H1 (cell line): Measurements from ENCODE around the gene DNAI1. TPM values are rescaled to one million over a fixed set of nuclear protein-coding genes. Genes with fewer than 3 reads are reported as not detected.
A peak's percentile ranks its signal among the peaks of the same experiment; 100 is the strongest.

Experiments
- CTCF ChIA-PET: fragments of 300-600 bp; sonication (Branson Sonifier 250); formaldehyde crosslinking; loops from one replicate; lab custom pipeline; 2021; ENCODE audit not compliant: partially characterized antibody; lab: Charles Lee
- POLR2A ChIA-PET: fragments of 300-600 bp; sonication (Branson Sonifier 250); formaldehyde crosslinking; loops from one replicate; lab custom pipeline; 2021; ENCODE audit warnings: inconsistent platforms; ENCODE audit not compliant: partially characterized antibody; lab: Charles Lee
- DNase-seq, 2 experiments: peaks; one replicate each; pipeline versions ENCODE4 v3.0.0 to v3.0.0-alpha.2; 2010 to 2022; ENCODE audit warnings: low spot score in 2 of 2, low read depth in 1 of 2, mixed read lengths in 1 of 2
- FAIRE-seq: peaks from 2 replicates; lab custom pipeline; 2011; peaks lifted over from hg19 to GRCh38; lab: Jason Lieb, UNC
- H2AFZ ChIP-seq: 2 replicates; pipeline ENCODE4 v1.8.1; 2012; ENCODE audit warnings: low read length, inconsistent platforms
- H2AK5ac ChIP-seq: 2 replicates; pipeline ENCODE4 v1.6.1; 2013; ENCODE audit warnings: low read depth, low read length
- H2BK120ac ChIP-seq: replicated peaks from 2 replicates; pipeline ENCODE3; 2013; ENCODE audit warnings: low read depth, low read length, inconsistent platforms
- H2BK12ac ChIP-seq: 2 replicates; pipeline ENCODE4 v1.6.1; 2013; ENCODE audit warnings: low read depth, low read length
- H2BK15ac ChIP-seq: 2 replicates; pipeline ENCODE4 v1.6.1; 2013; ENCODE audit warnings: low read length
- H2BK20ac ChIP-seq: 2 replicates; pipeline ENCODE4 v1.6.1; 2013; ENCODE audit warnings: low read length
- H2BK5ac ChIP-seq: 2 replicates; pipeline ENCODE4 v1.6.1; 2013; ENCODE audit warnings: low read depth, low read length
- H3K14ac ChIP-seq: 2 replicates; pipeline ENCODE4 v1.6.1; 2013; ENCODE audit warnings: inconsistent platforms; ENCODE audit not compliant: insufficient read length
- H3K18ac ChIP-seq: 2 replicates; pipeline ENCODE4 v1.6.1; 2013; ENCODE audit warnings: low read length; ENCODE audit errors: extremely low read depth
- H3K23ac ChIP-seq: 2 replicates; pipeline ENCODE4 v1.6.1; 2013; ENCODE audit warnings: inconsistent platforms; ENCODE audit not compliant: insufficient read length
- H3K23me2 ChIP-seq: 2 replicates; pipeline ENCODE4 v1.6.1; 2013; ENCODE audit warnings: low read depth, low read length
- H3K27ac ChIP-seq: 2 replicates; pipeline ENCODE4 v1.6.1; 2011; ENCODE audit warnings: low read depth, low read length, inconsistent platforms
- H3K27me3 ChIP-seq, 4 experiments: replicated peaks in 1 of 4; 1 replicate in 1 of 4; 2 replicates in 3 of 4; pipeline versions ENCODE4 v1.6.1 to v1.8.1; 2011 to 2013; ENCODE audit warnings: low read length in 3 of 4, mild to moderate bottlenecking in 3 of 4, inconsistent platforms in 2 of 4, mixed read lengths in 2 of 4, moderate library complexity in 1 of 4; ENCODE audit not compliant: control insufficient read depth in 3 of 4, insufficient read depth in 3 of 4; ENCODE audit errors: extremely low read depth in 1 of 4
- H3K36me3 ChIP-seq, 4 experiments: 2 replicates each; pipeline versions ENCODE4 v1.6.1 to v1.8.1; 2011 to 2013; ENCODE audit warnings: mild to moderate bottlenecking in 4 of 4, low read length in 3 of 4, moderate library complexity in 2 of 4, control low read depth in 1 of 4, inconsistent platforms in 1 of 4; ENCODE audit not compliant: insufficient read depth in 4 of 4, control insufficient read depth in 2 of 4
- H3K4ac ChIP-seq: replicated peaks from 2 replicates; pipeline ENCODE3; 2013; ENCODE audit warnings: low read length, low read depth, mixed read lengths, inconsistent platforms; ENCODE audit not compliant: insufficient read length
- H3K4me1 ChIP-seq, 4 experiments: replicated peaks in 1 of 4; 1 replicate in 1 of 4; 2 replicates in 3 of 4; pipeline versions ENCODE4 v1.6.1 to v1.8.1; 2011 to 2013; ENCODE audit warnings: low read length in 3 of 4, inconsistent platforms in 2 of 4, mixed read lengths in 1 of 4; ENCODE audit not compliant: insufficient read depth in 4 of 4, control insufficient read depth in 3 of 4
- H3K4me2 ChIP-seq, 2 experiments: 2 replicates each; pipeline versions ENCODE4 v1.6.1 to v1.8.1; 2011 to 2013; ENCODE audit warnings: low read depth in 2 of 2, low read length in 2 of 2, control low read depth in 1 of 2, inconsistent platforms in 1 of 2, mild to moderate bottlenecking in 1 of 2; ENCODE audit not compliant: insufficient read depth in 1 of 2
- H3K4me3 ChIP-seq, 4 experiments: fragments of 200-600, 300-600 bp in 1 of 4; sonication (generic), shearing (Covaris generic), sonication (Bioruptor Twin) in 1 of 4; 2 replicates each; pipeline versions ENCODE4 v1.5.1 to v1.8.1; 2011 to 2016; ENCODE audit warnings: low read length in 4 of 4, low read depth in 3 of 4, control low read depth in 2 of 4, inconsistent platforms in 2 of 4, mild to moderate bottlenecking in 2 of 4, mixed read lengths in 1 of 4, moderate library complexity in 1 of 4; ENCODE audit not compliant: insufficient read depth in 2 of 4; ENCODE audit errors: extremely low read depth in 1 of 4
- H3K56ac ChIP-seq: replicated peaks from 2 replicates; pipeline ENCODE3; 2013; ENCODE audit warnings: low read depth, mild to moderate bottlenecking, mixed read lengths, low read length, inconsistent platforms; ENCODE audit not compliant: insufficient read length
- H3K79me1 ChIP-seq: 2 replicates; pipeline ENCODE4 v1.6.1; 2013; ENCODE audit warnings: low read depth, low read length, control low read depth
- H3K79me2 ChIP-seq, 2 experiments: 2 replicates each; pipeline versions ENCODE4 v1.6.1 to v1.8.1; 2012 to 2013; ENCODE audit warnings: low read length in 2 of 2, mild to moderate bottlenecking in 2 of 2, inconsistent platforms in 1 of 2; ENCODE audit not compliant: insufficient read depth in 2 of 2, control insufficient read depth in 1 of 2
- H3K9ac ChIP-seq, 4 experiments: replicated peaks in 1 of 4; 1 replicate in 1 of 4; 2 replicates in 3 of 4; pipeline versions ENCODE4 v1.6.1 to v1.8.1; 2011 to 2013; ENCODE audit warnings: low read depth in 3 of 4, low read length in 3 of 4, control low read depth in 2 of 4, mild to moderate bottlenecking in 2 of 4, moderate library complexity in 2 of 4, inconsistent platforms in 1 of 4; ENCODE audit errors: extremely low read depth in 1 of 4
- H3K9me3 ChIP-seq, 2 experiments: 2 replicates each; pipeline versions ENCODE4 v1.6.1 to v1.8.1; 2012 to 2013; ENCODE audit warnings: mild to moderate bottlenecking in 2 of 2, moderate library complexity in 2 of 2, control low read depth in 1 of 2, inconsistent platforms in 1 of 2, low read depth in 1 of 2, low read length in 1 of 2, mixed read lengths in 1 of 2; ENCODE audit not compliant: insufficient read depth in 2 of 2
- H4K20me1 ChIP-seq, 2 experiments: replicated peaks in 1 of 2; 2 replicates each; pipeline versions ENCODE3 to v1.8.1; 2011 to 2013; ENCODE audit warnings: inconsistent platforms in 2 of 2, low read length in 2 of 2, mild to moderate bottlenecking in 1 of 2; ENCODE audit not compliant: insufficient read depth in 2 of 2, control insufficient read depth in 1 of 2
- H4K5ac ChIP-seq: 2 replicates; pipeline ENCODE4 v1.6.1; 2013; ENCODE audit warnings: low read length, low read depth, mixed read lengths, inconsistent platforms; ENCODE audit not compliant: insufficient read length
- H4K8ac ChIP-seq: 2 replicates; pipeline ENCODE4 v1.8.0; 2013; ENCODE audit warnings: mild to moderate bottlenecking, moderate library complexity, low read length, inconsistent platforms; ENCODE audit not compliant: insufficient read depth; ENCODE audit errors: extremely low read depth
- H4K91ac ChIP-seq: replicated peaks from 2 replicates; pipeline ENCODE3; 2013; ENCODE audit warnings: low read length, mixed read lengths, inconsistent platforms; ENCODE audit not compliant: insufficient read length
- BCL11A ChIP-seq, 2 experiments: IDR thresholded peaks; one replicate each; pipeline ENCODE4 v1.6.1; 2011; ENCODE audit warnings: low read depth in 2 of 2, low read length in 2 of 2, mild to moderate bottlenecking in 2 of 2
- CEBPB ChIP-seq: IDR thresholded peaks from 2 replicates; pipeline ENCODE4 v1.6.1; 2012; ENCODE audit warnings: low read depth, low read length
- GABPA ChIP-seq: IDR thresholded peaks from 2 replicates; pipeline ENCODE4 v1.6.1; 2011; ENCODE audit warnings: mild to moderate bottlenecking, low read length, moderate library complexity, borderline replicate concordance; ENCODE audit not compliant: insufficient read depth
- KDM4A ChIP-seq: IDR thresholded peaks from one replicate; pipeline ENCODE4 v1.7.1; 2012; ENCODE audit warnings: low read depth, mild to moderate bottlenecking, moderate library complexity, low read length, inconsistent platforms; ENCODE audit not compliant: severe bottlenecking
- SRF ChIP-seq: IDR thresholded peaks from 2 replicates; pipeline ENCODE4 v1.6.1; 2011; ENCODE audit warnings: mild to moderate bottlenecking, low read depth, low read length, moderate library complexity
- WGBS, 2 experiments: shearing (Covaris generic) in 1 of 2; methylation state at CpG; one replicate each; pipeline versions ENCODE4 v1.1.6 to v1.1.7; 2013 to 2015; ENCODE audit warnings: low lambda C conversion rate in 2 of 2, mixed read lengths in 2 of 2, inconsistent platforms in 1 of 2, low coverage in 1 of 2, missing lambda C conversion rate in 1 of 2; ENCODE audit not compliant: insufficient replicate concordance in 2 of 2, insufficient coverage in 1 of 2, insufficient read length in 1 of 2; ENCODE audit errors: extremely low coverage in 1 of 2, missing lambda C conversion rate in 1 of 2; 5-methylcytosine and 5-hydroxymethylcytosine counted together
- polyA plus RNA-seq, 7 experiments: library from polyadenylated mRNA; depleted of rRNA in 3 of 7; stranded (reverse) in 5 of 7; unstranded in 2 of 7; fragments of >200 nt in 5 of 7; fragments of 200-250 nt in 2 of 7; gene quantifications; 1 replicate in 5 of 7; 2 replicates in 1 of 7; 4 replicates in 1 of 7; pipeline versions ENCODE4 v1.2.1 to v1.2.3, GENCODE V29; 2011 to 2013; ENCODE audit warnings: missing spikeins in 2 of 7, mixed read lengths in 2 of 7
- total RNA-seq: library from RNA; stranded (reverse); fragmentation: NEBNext Ultra II Directional; extraction: Animal tissue kit (Norgen Biotek cat#: 25700); gene quantifications from 2 replicates; pipeline ENCODE4 v1.2.1, GENCODE V29; 2021
- TF ChIP-seq, protein P1 (sequence below): IDR thresholded peaks from 2 replicates; pipeline ENCODE4 v1.6.1; 2012; ENCODE audit warnings: inconsistent platforms

The DNAI1 gene
- total and polyA plus RNA-seq, 2 of the 8 experiments (the other 6 are each of a cell fraction or from before 2014, with no cell fraction given): 0.37 to 0.54 TPM

DNA sequence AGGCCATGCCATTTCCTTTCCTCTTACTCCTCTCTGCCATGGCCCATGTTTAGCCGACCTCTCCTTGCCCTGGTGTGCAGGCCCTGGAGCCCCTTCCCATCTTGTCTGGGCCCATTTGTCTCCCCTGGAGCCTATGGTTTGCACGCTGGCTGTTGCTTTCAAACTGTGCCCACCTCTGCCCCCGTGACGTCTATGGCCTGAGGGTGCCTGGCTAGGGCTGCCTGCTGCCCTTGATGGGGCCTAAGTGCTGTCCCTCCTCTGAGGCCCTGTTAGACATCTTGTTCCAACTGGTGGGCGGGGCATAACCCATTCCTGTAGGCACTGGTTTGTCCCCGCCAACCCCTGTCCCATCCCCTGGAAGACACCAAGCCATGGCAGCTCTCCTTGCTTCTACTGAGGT lies 86.9 kb downstream of the DNAI1 start:
- Histone ChIP-seq H4K91ac (no peak overlapping the region), H2BK15ac (no peak overlapping the region), H3K23me2 (no peaks in the 10 kb centered on the region), H3K79me2 (no peaks in the 10 kb centered on the region), H3K4ac (no peak overlapping the region), H3K27me3 (peaks cover 0 to 10% (median 4%) of the 10 kb centered on the region in 4 experiments; a peak in 4 of 7 replicates), H3K27ac (no peak overlapping the region), H4K20me1 (peaks cover 1 to 5% of the 10 kb centered on the region in 2 experiments), H3K18ac (no peak overlapping the region), H3K9me3 (no peaks in the 10 kb centered on the region), H3K56ac (no peak overlapping the region), H4K8ac (no peak overlapping the region), H2AK5ac (no peak overlapping the region), H2AFZ (no peak overlapping the region), H3K14ac (no peak overlapping the region), H3K23ac (no peak overlapping the region), H2BK120ac (no peak overlapping the region), H3K4me1 (peaks cover 0 to 2% (median 0%) of the 10 kb centered on the region in 4 experiments; a peak in 1 of 7 replicates), H3K79me1 (no peaks in the 10 kb centered on the region), H2BK12ac (no peak overlapping the region), H3K36me3 (no peaks in the 10 kb centered on the region), H4K5ac (no peak overlapping the region), H3K4me2 (no peak overlapping the region), H3K9ac (no peak overlapping the region; a peak in 1 of 7 replicates), H3K4me3 (no peak overlapping the region), H2BK20ac (no peak overlapping the region), H2BK5ac (no peak overlapping the region)
- TF ChIP-seq KDM4A: no peak
- TF ChIP-seq, protein P1, sequence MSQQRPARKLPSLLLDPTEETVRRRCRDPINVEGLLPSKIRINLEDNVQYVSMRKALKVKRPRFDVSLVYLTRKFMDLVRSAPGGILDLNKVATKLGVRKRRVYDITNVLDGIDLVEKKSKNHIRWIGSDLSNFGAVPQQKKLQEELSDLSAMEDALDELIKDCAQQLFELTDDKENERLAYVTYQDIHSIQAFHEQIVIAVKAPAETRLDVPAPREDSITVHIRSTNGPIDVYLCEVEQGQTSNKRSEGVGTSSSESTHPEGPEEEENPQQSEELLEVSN: no peak
- no peak for TF ChIP-seq GABPA
- TF ChIP-seq CEBPB: no peak
- TF ChIP-seq BCL11A (IDR thresholded peaks at IDR 0.05; ENCODE audit: low read depth in 2 of 2, low read length in 2 of 2): no peak
- no peak for TF ChIP-seq SRF
- DNase-seq (peak in 1 of 2 experiments; percentile 45), FAIRE-seq (no peak)
- 76% methylated on average over 5 of the region's 6 CpGs; no CpG with 5 or more reads in 1 of the 2 experiments for WGBS, 2 experiments
- ChIA-PET CTCF (interaction anchor here (0.6 to 9.4 kb wide), 12 partner anchors 9 to 169 kb away, joined by 3 to 157 read pairs (median 6); no protein-coding TSS in a partner anchor), POLR2A (no interaction called here)
